NT2/D1 (cell line): ENCODE results near the gene TNP1.

Experiments
- SUZ12 ChIP-seq: IDR thresholded peaks from 2 replicates; pipeline ENCODE4 v1.6.1; 2011; ENCODE audit not compliant: insufficient read length, insufficient read depth; ENCODE audit errors: extremely low read depth
- YY1 ChIP-seq: IDR thresholded peaks from 2 replicates; pipeline ENCODE4 v1.6.1; 2011; ENCODE audit not compliant: insufficient read length, insufficient read depth
- ZNF274 ChIP-seq: IDR thresholded peaks from 2 replicates; pipeline ENCODE4 v1.6.1; 2011; ENCODE audit warnings: mild to moderate bottlenecking, low read depth, low read length

GRCh38 chr2:216900406-216900805, 40.5 kb upstream of the TNP1 start:
- no peak for TF ChIP-seq YY1
- TF ChIP-seq SUZ12 = no peak
- no peak for TF ChIP-seq ZNF274
